ES-I3 (cell line): ENCODE measurements around the gene METTL9.
A peak's percentile ranks its signal among the peaks of the same experiment; 100 is the strongest.
"Not testable (repeated sequence)": the region's sequence is repeated elsewhere in the genome, so short reads cannot be mapped to it uniquely, and the experiment has no call there.

Experiments
- H3K36me3 ChIP-seq: 2 replicates; pipeline ENCODE4 v1.6.1; 2013; ENCODE audit warnings: mild to moderate bottlenecking, low read length, control low read depth, moderate library complexity; ENCODE audit not compliant: insufficient read depth
- H3K4me1 ChIP-seq: 2 replicates; pipeline ENCODE4 v1.6.1; 2013; ENCODE audit warnings: mild to moderate bottlenecking, control low read depth, low read length; ENCODE audit not compliant: insufficient read depth
- H3K9ac ChIP-seq: 2 replicates; pipeline ENCODE4 v1.6.1; 2013; ENCODE audit warnings: low read depth, mild to moderate bottlenecking, low read length, moderate library complexity
- H3K9me3 ChIP-seq: 2 replicates; pipeline ENCODE4 v1.6.1; 2013; ENCODE audit warnings: mild to moderate bottlenecking, low read length, moderate library complexity; ENCODE audit not compliant: control insufficient read depth, insufficient read depth

Gene METTL9

GRCh38 chr16:21599122-21600030 is at the start of gene METTL9:
TSS of gene METTL9 (plus strand) at chr16:21599577. CDS start at chr16:21599734, 157 bp downstream.
- no peaks in the 10 kb centered on the region for H3K4me1 ChIP-seq
- H3K9me3 ChIP-seq, result no peaks in the 10 kb centered on the region
- peak within 1 kb of the TSS; percentile 97 for H3K9ac ChIP-seq
- H3K36me3 ChIP-seq, result no peaks in the 10 kb centered on the region

DNA sequence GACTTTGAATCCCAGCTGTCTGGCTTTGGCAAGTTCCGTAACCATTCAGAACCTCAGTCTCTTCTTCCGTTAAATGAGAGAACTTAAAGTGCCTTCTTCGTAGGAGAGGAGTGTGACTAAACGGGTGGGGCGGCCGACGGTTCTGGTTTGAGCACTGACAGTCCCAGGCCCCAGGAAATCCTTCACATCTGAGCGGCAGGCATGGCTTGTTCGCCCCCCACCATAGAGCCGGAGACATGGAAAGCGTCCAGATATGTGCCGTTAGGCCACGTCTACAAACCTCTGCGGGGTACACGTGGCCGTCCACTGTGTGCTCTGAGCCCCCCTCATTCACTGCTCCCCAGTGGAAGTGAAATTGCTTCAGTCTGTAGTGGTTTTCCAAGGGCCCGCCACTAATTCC is 49.4 kb upstream of the METTL9 start:
- H3K36me3 ChIP-seq, H3K4me1 ChIP-seq, H3K9me3 ChIP-seq, H3K9ac ChIP-seq: not testable (repeated sequence)

DNA sequence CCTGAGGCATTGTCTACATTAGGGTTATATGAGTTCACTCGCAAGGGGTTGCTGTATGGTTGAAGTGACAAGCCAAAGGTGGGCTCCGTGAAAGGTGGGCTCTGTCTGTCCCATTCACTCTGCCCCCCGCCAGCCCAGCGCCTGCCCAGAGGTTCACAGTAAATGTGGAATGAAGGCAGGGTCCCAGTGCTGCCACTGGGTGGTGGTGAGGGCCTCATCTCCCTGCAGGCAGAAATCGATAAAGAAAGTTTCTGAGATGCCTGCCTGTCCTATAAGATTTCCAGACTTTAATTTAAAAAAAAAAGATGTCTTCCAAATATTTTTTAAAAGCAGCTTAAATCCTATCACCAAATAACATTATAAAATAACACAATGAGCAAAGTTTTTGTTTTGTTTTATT is 48.9 kb upstream of the METTL9 start:
- H3K4me1 ChIP-seq, H3K9me3 ChIP-seq, H3K36me3 ChIP-seq, H3K9ac ChIP-seq: not testable (repeated sequence)

GRCh38 chr16:21551076-21551475 is 48.3 kb upstream of the METTL9 start:
- H3K4me1 ChIP-seq, H3K36me3 ChIP-seq, H3K9me3 ChIP-seq, H3K9ac ChIP-seq: not testable (repeated sequence)

- not testable (repeated sequence) for H3K9ac ChIP-seq, H3K4me1 ChIP-seq, H3K9me3 ChIP-seq, H3K36me3 ChIP-seq
These were observed 47.8 kb upstream of the METTL9 start for GRCh38 chr16:21551600-21551999.

- H3K9me3 ChIP-seq, H3K36me3 ChIP-seq, H3K9ac ChIP-seq, H3K4me1 ChIP-seq: not testable (repeated sequence)
These were observed 45.7 kb upstream of the METTL9 start for GRCh38 chr16:21553481-21554296.

DNA sequence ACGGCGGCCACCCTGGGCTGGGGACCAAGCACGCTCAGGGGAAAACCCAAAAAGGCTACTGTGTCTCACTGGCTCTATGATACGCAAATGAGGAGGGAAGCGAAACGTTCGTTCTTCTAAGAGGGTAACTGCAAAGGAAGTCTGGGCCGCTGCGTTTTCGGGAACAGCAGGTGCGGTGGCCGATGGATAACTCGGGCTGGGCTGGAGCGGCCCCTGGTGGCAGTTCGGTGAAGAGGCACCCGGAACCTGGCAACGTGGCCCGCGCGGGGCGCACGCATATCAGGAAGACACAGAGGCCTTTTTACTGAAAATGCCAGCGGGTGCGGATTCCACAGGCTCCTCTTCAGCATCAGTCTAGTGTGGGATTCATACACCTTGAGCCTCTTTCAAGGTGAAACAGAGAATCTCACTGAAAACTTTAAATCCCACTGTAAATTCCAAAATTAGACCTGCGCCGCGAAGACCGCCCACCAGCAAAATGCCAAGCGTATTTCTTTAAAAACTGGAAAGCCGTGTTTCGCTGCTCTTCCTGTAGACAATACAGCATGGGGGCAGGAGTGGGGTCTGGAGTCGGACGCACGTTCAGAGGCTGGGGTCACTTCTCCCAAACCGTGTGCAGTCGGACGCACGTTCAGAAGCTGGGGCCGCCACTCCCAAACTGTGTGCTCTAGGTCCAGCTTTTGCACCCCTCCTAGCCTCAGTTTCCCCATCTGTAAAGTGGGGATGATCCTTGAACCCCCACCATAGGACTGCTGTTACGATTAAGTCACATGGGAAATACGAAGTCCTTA is 44.4 kb upstream of the METTL9 start:
- Histone ChIP-seq H3K9ac (peak overlapping the region; percentile 15; the same call in 1 of the 2 replicates), H3K9me3 (no peaks in the 10 kb centered on the region), H3K36me3 (no peaks in the 10 kb centered on the region), H3K4me1 (no peaks in the 10 kb centered on the region)

DNA sequence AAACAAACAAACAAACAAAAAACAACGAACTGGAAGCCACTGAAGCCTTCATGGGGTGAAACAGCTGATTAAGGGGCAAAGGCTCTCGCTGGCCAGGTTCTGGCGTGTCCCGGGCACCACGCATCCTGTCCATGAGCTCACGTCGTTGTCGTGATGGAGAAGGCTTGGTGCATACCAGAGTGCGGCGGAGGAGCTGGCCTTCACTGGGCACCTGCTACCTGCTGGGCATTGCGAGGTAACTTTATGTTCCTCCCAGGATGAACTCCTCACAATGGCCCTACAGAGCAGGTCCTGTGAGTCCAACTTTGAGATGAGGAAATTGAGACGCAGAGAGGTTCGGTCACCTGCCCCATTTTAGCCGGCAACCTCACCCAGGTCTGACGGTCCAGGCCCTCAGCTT is 43.8 kb upstream of the METTL9 start:
- H3K9me3 ChIP-seq, H3K9ac ChIP-seq, H3K36me3 ChIP-seq, H3K4me1 ChIP-seq: not testable (repeated sequence)

DNA sequence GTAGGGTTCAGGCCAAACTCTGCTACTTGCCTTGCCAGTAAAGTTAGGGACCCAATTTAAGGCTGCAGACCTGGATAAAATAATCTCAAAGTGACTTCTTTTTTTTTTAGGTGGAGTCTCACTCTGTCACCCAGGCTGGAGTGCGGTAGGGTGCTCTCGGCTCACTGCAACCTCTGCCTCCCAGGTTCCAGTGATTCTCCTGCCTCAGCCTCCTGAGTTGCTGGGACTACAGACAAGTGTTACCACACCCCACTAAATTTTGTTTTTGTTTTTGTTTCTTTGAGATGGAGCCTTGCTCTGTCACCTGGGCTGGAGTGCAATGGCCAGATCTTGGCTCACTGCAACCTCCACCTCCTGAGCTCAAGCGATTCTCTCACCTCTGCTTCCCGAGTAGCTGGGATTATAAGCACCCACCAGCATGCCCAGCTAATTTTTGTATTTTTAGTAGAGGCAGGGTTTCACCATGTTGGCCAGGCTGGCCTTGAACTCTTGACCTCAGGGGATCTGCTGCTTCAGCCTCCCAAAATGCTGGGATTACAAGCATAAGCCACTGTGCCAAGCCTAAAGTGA is 43.3 kb upstream of the METTL9 start:
- H3K4me1 ChIP-seq, H3K9me3 ChIP-seq, H3K36me3 ChIP-seq, H3K9ac ChIP-seq: not testable (repeated sequence)

- not testable (repeated sequence) for H3K9me3 ChIP-seq, H3K36me3 ChIP-seq, H3K9ac ChIP-seq, H3K4me1 ChIP-seq
These were observed 42.6 kb upstream of the METTL9 start for GRCh38 chr16:21556651-21557241.

- Histone ChIP-seq H3K4me1 (no peaks in the 10 kb centered on the region), H3K9ac (no peak overlapping the region), H3K9me3 (no peaks in the 10 kb centered on the region), H3K36me3 (no peaks in the 10 kb centered on the region)
These were observed 38.9 kb upstream of the METTL9 start for GRCh38 chr16:21560462-21560861.

- Histone ChIP-seq H3K9me3 (no peaks in the 10 kb centered on the region), H3K9ac (no peak overlapping the region), H3K4me1 (no peaks in the 10 kb centered on the region)
These were observed 35.7 kb upstream of the METTL9 start for GRCh38 chr16:21563676-21564075.

GRCh38 chr16:21564367-21564766 is 35.0 kb upstream of the METTL9 start:
- not testable (repeated sequence) for H3K4me1 ChIP-seq, H3K9me3 ChIP-seq, H3K9ac ChIP-seq, H3K36me3 ChIP-seq

More at GRCh38 chr16:21563676-21564075, 35.7 kb upstream of the METTL9 start:
- no peaks in the 10 kb centered on the region for H3K36me3 ChIP-seq

DNA sequence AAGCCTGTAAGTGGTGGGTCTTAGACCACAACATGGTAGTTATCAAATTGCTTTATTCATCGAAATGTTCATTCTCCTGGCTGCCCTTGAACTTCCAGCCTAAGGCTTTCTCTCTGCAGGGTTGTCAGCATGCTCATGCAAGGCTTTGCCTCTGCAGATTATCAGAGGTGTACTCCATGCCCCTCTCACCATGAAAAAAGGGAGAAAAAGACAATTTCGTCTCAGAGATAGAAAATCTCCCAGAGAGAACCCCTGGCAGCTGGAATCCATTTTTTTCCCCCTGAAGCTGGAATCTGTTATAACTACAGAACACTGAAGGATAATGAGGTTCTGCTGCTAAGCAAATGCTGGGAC is 33.9 kb upstream of the METTL9 start:
- Histone ChIP-seq H3K9ac (no peak overlapping the region), H3K36me3 (no peaks in the 10 kb centered on the region), H3K9me3 (no peaks in the 10 kb centered on the region), H3K4me1 (no peaks in the 10 kb centered on the region)
